HepG2 (cell line): Measurements from ENCODE around the gene MEPCE. TPM values are rescaled to one million over a fixed set of nuclear protein-coding genes. Genes with fewer than 3 reads are reported as not detected.
A peak's percentile ranks its signal among the peaks of the same experiment; 100 is the strongest.

ENCODE experiments used
- ATAD3A ChIP-seq: sonication (generic); formaldehyde crosslinking; IDR thresholded peaks from 2 replicates; pipeline ENCODE4 v1.4.0; 2020; ENCODE audit warnings: missing genetic modification reagents
- CEBPB ChIP-seq: IDR thresholded peaks from 2 replicates; pipeline ENCODE4 v1.6.1; 2011; ENCODE audit warnings: low read depth, low read length, improper control_type of control experiment, borderline replicate concordance
- FOXO1 ChIP-seq: sonication (generic); formaldehyde crosslinking; IDR thresholded peaks from 2 replicates; pipeline ENCODE4 v1.4.0; 2020; ENCODE audit warnings: missing genetic modification reagents
- FOXP1 ChIP-seq, 2 experiments: fragments of 450-650 bp in 1 of 2; IDR thresholded peaks; 2 replicates each; pipeline ENCODE4 v1.6.1; 2017 to 2018; ENCODE audit warnings: antibody characterized with exemption in 1 of 2
- IKZF4 ChIP-seq: sonication (generic); formaldehyde crosslinking; IDR thresholded peaks from 2 replicates; pipeline ENCODE4 v1.5.1; 2020; ENCODE audit warnings: borderline replicate concordance, mild to moderate bottlenecking, low read depth, missing genetic modification reagents; ENCODE audit errors: not compliant biosample characterization
- JARID2 ChIP-seq: sonication (generic); formaldehyde crosslinking; IDR thresholded peaks from 2 replicates; pipeline ENCODE4 v1.8.1; 2023; ENCODE audit warnings: missing genetic modification reagents, inconsistent platforms; ENCODE audit not compliant: insufficient replicate concordance
- KDM5A ChIP-seq: fragments of 200-600 bp; sonication (generic); IDR thresholded peaks from 2 replicates; pipeline ENCODE4 v1.7.0; 2018; ENCODE audit warnings: antibody characterized with exemption, mild to moderate bottlenecking, low read length, borderline replicate concordance
- MED1 ChIP-seq: sonication (generic); formaldehyde crosslinking; IDR thresholded peaks from 2 replicates; pipeline ENCODE4 v1.4.0; 2020; ENCODE audit warnings: missing genetic modification reagents
- NBN ChIP-seq: fragments of 450-650 bp; conservative IDR thresholded peaks from 2 replicates; pipeline ENCODE4 v1.6.1; 2017
- PCBP2 ChIP-seq: fragments of 200-400 bp; formaldehyde crosslinking; optimal IDR thresholded peaks from 2 replicates; pipeline ENCODE3; 2018; ENCODE audit warnings: low read length, low read depth; ENCODE audit not compliant: poor library complexity, severe bottlenecking
- PHF20 ChIP-seq: sonication (generic); formaldehyde crosslinking; IDR thresholded peaks from 2 replicates; pipeline ENCODE4 v1.5.0; 2020; ENCODE audit warnings: mild to moderate bottlenecking, missing genetic modification reagents
- SRY ChIP-seq: sonication (generic); formaldehyde crosslinking; IDR thresholded peaks from 2 replicates; pipeline ENCODE4 v1.8.0; 2022; ENCODE audit warnings: mild to moderate bottlenecking, missing genetic modification reagents
- TAF15 ChIP-seq: fragments of 200-400 bp; formaldehyde crosslinking; IDR thresholded peaks from one replicate; pipeline ENCODE4 v1.6.1; 2018; ENCODE audit warnings: mild to moderate bottlenecking, low read depth, low read length; ENCODE audit not compliant: poor library complexity, severe bottlenecking
- TCF7L2 ChIP-seq: IDR thresholded peaks from 2 replicates; pipeline ENCODE4 v1.6.1; 2011; ENCODE audit warnings: mild to moderate bottlenecking, low read depth, low read length, moderate library complexity
- ZNF20 ChIP-seq: sonication (generic); formaldehyde crosslinking; IDR thresholded peaks from 2 replicates; pipeline ENCODE4 v1.4.0; 2020; ENCODE audit warnings: mild to moderate bottlenecking, moderate library complexity, missing genetic modification reagents
- ZNF501 ChIP-seq: sonication (generic); formaldehyde crosslinking; IDR thresholded peaks from 2 replicates; pipeline ENCODE4 v1.5.1; 2020; ENCODE audit warnings: mild to moderate bottlenecking, moderate library complexity, missing genetic modification reagents
- ZNF703 ChIP-seq: sonication (generic); formaldehyde crosslinking; IDR thresholded peaks from 2 replicates; pipeline ENCODE4 v1.5.1; 2020; ENCODE audit warnings: missing genetic modification reagents, mild to moderate bottlenecking, moderate library complexity, borderline replicate concordance
- ZNF724P ChIP-seq: sonication (generic); formaldehyde crosslinking; IDR thresholded peaks from 2 replicates; pipeline ENCODE4 v1.8.0; 2022; ENCODE audit warnings: missing genetic modification reagents, borderline replicate concordance
- ZNF766 ChIP-seq: sonication (generic); formaldehyde crosslinking; IDR thresholded peaks from 2 replicates; pipeline ENCODE4 v1.5.0; 2020; ENCODE audit warnings: missing genetic modification reagents, borderline replicate concordance
- polyA plus RNA-seq, 8 experiments: library from polyadenylated mRNA; depleted of rRNA in 3 of 8; stranded (reverse) in 7 of 8; unstranded in 1 of 8; fragments of >200 nt; fragmentation: Illumina TruSeq in 4 of 8; extraction: Trizol in 4 of 8; gene quantifications; 2 replicates each; pipeline versions ENCODE4 v1.2.1 to v1.2.3, GENCODE V29; 2011 to 2016; ENCODE audit warnings: low read depth in 4 of 8, missing spikeins in 1 of 8, mixed read lengths in 1 of 8; ENCODE audit not compliant: insufficient read depth in 1 of 8
- total RNA-seq, 5 experiments: library from RNA; depleted of rRNA; stranded (reverse); fragments of >200 nt; fragmentation: Illumina TruSeq; extraction: Trizol; gene quantifications; 2 replicates each; pipeline ENCODE4 v1.2.3, GENCODE V29; 2016; ENCODE audit warnings: low read depth in 1 of 5
- TF ChIP-seq, protein P1 (sequence below): sonication (generic); formaldehyde crosslinking; IDR thresholded peaks from 2 replicates; pipeline ENCODE4 v1.5.0; 2020; ENCODE audit warnings: mild to moderate bottlenecking, missing genetic modification reagents
- TF ChIP-seq, protein P2 (sequence below): sonication (generic); formaldehyde crosslinking; conservative IDR thresholded peaks from 2 replicates; pipeline ENCODE4 v1.4.0; 2020; ENCODE audit warnings: missing genetic modification reagents
- TF ChIP-seq, protein P3 (sequence below), 2 experiments: IDR thresholded peaks; 2 replicates each; pipeline ENCODE4 v1.6.1; 2011 to 2012; ENCODE audit warnings: low read length in 2 of 2, borderline replicate concordance in 1 of 2, low read depth in 1 of 2, mild to moderate bottlenecking in 1 of 2, moderate library complexity in 1 of 2

MEPCE gene
- total and polyA plus RNA-seq, 2 of the 13 experiments (the other 11 are each of a cell fraction or from before 2014, with no cell fraction given), result 12.3 to 26.0 TPM

DNA sequence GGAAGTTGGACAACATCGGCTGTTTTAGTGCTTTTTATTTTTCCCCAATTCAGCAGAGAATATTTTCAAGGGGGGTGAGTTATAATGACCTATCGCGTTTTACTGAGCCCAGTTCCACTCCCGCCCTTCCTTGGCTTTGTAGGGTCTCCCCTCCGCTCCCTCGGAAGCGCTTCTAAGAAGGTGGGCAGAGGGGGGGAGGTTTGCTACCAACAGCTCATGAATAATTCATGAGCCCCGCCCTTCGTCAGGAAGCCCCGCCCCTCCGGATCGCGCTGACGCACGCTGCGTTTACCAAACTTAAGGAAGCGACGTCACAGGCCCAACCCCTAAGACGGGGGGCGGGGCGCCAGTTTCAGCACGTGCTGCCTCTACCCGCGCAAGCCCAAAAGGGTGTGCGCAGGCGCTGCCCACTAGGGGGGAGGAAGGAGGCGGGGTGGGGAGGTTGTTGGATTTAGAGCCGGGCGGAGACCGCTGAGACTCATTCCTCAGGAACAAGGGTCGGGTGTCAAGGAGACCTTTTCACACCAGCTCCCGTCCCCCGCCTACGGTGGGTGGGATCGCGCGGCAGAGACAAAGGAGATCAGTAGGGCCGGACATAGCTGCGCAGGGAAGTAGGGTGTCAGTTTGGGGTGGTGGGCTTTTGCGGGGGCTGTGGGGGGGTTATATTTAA lies 529 bp upstream of the MEPCE start (continued):
- TF ChIP-seq ZNF20 (CRISPR knock-in tag) (no peak), SRY (no peak; the same call in 1 of the 2 replicates), ZNF501 (CRISPR knock-in tag) (no peak; the same call in 1 of the 2 replicates), PCBP2 (no peak), IKZF4 (CRISPR knock-in tag) (no peak), TAF15 (peak; percentile 1), ATAD3A (no peak), FOXO1 (peak; percentile 13; the same call in 1 of the 2 replicates), NBN (no peak), JARID2 (CRISPR knock-in tag) (no peak), KDM5A (peak; percentile 46; the same call in 1 of the 2 replicates), PHF20 (0 out of 2 replicates have a peak, but pooled peaks have one; percentile 6), ZNF724P (no peak), ZNF766 (CRISPR knock-in tag) (no peak; the same call in none of the 2 replicates), CEBPB (no peak), ZNF703 (CRISPR knock-in tag) (no peak), FOXP1 (IDR thresholded peaks at IDR 0.05) (no peak), FOXP1 (CRISPR knock-in tag; IDR thresholded peaks at IDR 0.05) (peak; percentile 49; the same call in 1 of the 2 replicates), MED1 (CRISPR knock-in tag) (no peak), TCF7L2 (no peak)
- TF ChIP-seq, protein P1, sequence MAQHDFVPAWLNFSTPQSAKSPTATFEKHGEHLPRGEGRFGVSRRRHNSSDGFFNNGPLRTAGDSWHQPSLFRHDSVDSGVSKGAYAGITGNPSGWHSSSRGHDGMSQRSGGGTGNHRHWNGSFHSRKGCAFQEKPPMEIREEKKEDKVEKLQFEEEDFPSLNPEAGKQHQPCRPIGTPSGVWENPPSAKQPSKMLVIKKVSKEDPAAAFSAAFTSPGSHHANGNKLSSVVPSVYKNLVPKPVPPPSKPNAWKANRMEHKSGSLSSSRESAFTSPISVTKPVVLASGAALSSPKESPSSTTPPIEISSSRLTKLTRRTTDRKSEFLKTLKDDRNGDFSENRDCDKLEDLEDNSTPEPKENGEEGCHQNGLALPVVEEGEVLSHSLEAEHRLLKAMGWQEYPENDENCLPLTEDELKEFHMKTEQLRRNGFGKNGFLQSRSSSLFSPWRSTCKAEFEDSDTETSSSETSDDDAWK, result no peak
- TF ChIP-seq, protein P2, sequence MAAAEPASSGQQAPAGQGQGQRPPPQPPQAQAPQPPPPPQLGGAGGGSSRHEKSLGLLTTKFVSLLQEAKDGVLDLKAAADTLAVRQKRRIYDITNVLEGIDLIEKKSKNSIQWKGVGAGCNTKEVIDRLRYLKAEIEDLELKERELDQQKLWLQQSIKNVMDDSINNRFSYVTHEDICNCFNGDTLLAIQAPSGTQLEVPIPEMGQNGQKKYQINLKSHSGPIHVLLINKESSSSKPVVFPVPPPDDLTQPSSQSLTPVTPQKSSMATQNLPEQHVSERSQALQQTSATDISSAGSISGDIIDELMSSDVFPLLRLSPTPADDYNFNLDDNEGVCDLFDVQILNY, result no peak
- TF ChIP-seq, protein P3, sequence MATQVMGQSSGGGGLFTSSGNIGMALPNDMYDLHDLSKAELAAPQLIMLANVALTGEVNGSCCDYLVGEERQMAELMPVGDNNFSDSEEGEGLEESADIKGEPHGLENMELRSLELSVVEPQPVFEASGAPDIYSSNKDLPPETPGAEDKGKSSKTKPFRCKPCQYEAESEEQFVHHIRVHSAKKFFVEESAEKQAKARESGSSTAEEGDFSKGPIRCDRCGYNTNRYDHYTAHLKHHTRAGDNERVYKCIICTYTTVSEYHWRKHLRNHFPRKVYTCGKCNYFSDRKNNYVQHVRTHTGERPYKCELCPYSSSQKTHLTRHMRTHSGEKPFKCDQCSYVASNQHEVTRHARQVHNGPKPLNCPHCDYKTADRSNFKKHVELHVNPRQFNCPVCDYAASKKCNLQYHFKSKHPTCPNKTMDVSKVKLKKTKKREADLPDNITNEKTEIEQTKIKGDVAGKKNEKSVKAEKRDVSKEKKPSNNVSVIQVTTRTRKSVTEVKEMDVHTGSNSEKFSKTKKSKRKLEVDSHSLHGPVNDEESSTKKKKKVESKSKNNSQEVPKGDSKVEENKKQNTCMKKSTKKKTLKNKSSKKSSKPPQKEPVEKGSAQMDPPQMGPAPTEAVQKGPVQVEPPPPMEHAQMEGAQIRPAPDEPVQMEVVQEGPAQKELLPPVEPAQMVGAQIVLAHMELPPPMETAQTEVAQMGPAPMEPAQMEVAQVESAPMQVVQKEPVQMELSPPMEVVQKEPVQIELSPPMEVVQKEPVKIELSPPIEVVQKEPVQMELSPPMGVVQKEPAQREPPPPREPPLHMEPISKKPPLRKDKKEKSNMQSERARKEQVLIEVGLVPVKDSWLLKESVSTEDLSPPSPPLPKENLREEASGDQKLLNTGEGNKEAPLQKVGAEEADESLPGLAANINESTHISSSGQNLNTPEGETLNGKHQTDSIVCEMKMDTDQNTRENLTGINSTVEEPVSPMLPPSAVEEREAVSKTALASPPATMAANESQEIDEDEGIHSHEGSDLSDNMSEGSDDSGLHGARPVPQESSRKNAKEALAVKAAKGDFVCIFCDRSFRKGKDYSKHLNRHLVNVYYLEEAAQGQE (IDR thresholded peaks at IDR 0.05; ENCODE audit: borderline replicate concordance in 1 of 2, low read depth in 1 of 2, low read length in 2 of 2), result 0 out of 4 replicates have a peak, but pooled peaks of 1 of the 2 experiments have one; percentile 39
